MM.1S (cell line): ENCODE results near the gene PDXDC1.
"Not testable (repeated sequence)": the region's sequence is repeated elsewhere in the genome, so short reads cannot be mapped to it uniquely, and the experiment has no call there.

Source experiments
- CTCF ChIP-seq: fragments of 300-600 bp; sonication (generic); IDR thresholded peaks from 2 replicates; pipeline ENCODE4 v1.5.1; 2016; ENCODE audit warnings: antibody characterized with exemption, low read length, mixed read lengths
- EZH2 ChIP-seq: fragments of 300-600 bp; sonication (generic); optimal IDR thresholded peaks from 2 replicates; pipeline ENCODE3; 2017; ENCODE audit warnings: low read depth, mild to moderate bottlenecking, antibody characterized with exemption, low read length, mixed read lengths

GRCh38 chr16:15050440-15050839 is 75.6 kb downstream of the PDXDC1 start:
- TF ChIP-seq CTCF, EZH2: not testable (repeated sequence)
